NCI-H82 treated with DMSO at 0.1 percent for 48 hours (cell line): ENCODE results near the gene HEATR9.

Source experiments
- DNase-seq: peaks from one replicate; lab custom pipeline; 2025; ENCODE audit not compliant: unreplicated experiment; lab: John Stamatoyannopoulos, UW

The HEATR9 gene

GRCh38 chr17:35811759-35812158 lies 56.9 kb downstream of the HEATR9 start:
- no peak for DNase-seq

GRCh38 chr17:35809855-35810461 lies 58.7 kb downstream of the HEATR9 start:
- no peak for DNase-seq

- peak; percentile 98 for DNase-seq
Observed at GRCh38 chr17:35808962-35809854, 59.5 kb downstream of the HEATR9 start, which contains the start of gene TAF15. TSS of gene TAF15 (plus strand) at chr17:35809484. CDS start at chr17:35809570, 86 bp downstream.

- DNase-seq, result no peak
Observed at GRCh38 chr17:35808240-35808961, 60.3 kb downstream of the HEATR9 start.

GRCh38 chr17:35807371-35808144 lies 61.1 kb downstream of the HEATR9 start:
- DNase-seq, result no peak
